NCI-H2196 treated with DMSO at 0.1 percent for 48 hours (cell line): ENCODE results near the gene MED9.

Experiments
- DNase-seq: peaks from one replicate; lab custom pipeline; 2025; ENCODE audit not compliant: unreplicated experiment; lab: John Stamatoyannopoulos, UW

Gene MED9

GRCh38 chr17:17514993-17515933, 38.5 kb downstream of the MED9 start:
- no peak for DNase-seq

DNA sequence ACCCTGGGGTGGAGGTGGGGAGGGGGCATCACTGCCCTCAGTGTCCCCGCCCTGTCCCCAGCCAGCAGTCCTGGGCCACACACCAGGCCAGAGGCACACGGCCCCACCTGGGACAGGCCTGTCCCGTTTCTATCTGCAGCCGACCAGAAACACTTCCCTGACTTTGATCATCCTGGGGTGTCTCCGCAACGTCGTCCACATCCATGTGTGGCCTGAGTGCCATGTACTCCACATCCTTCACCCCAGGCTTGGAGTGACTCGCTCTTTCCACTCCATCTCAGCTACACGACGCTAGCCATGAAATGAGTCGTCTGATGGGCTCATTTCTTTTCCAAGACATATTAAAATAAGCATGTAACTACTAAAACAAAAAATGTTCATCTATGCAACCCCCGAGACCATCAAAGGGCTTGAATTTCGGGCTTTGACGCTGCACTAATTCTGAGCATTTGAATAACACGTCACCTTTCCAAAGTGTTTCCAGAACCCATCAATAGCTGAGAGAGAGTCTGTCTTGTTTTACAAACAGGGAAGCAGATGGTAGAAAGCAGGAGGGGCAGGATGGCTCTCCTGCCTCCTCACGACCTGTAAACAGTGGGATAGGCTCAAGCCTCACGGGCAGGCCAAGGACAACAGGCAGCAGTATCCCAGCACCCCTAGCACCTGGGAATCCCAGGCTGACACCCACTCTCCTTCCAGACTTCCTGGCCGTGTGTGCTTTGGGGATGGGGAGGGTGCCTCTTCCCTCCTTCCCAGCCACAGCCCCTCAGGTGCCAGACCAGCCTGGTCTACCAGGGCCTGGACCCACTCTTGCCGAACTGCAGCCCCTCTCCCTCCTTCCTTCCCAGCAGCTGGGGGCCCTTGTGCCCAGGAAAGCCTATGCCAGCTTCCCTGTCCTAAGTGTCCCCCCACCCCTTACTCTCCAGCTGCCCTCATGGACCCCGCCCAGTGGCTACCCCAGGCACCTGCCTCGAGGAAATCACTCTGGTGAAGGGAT, 39.4 kb downstream of the MED9 start:
- no peak for DNase-seq

DNA sequence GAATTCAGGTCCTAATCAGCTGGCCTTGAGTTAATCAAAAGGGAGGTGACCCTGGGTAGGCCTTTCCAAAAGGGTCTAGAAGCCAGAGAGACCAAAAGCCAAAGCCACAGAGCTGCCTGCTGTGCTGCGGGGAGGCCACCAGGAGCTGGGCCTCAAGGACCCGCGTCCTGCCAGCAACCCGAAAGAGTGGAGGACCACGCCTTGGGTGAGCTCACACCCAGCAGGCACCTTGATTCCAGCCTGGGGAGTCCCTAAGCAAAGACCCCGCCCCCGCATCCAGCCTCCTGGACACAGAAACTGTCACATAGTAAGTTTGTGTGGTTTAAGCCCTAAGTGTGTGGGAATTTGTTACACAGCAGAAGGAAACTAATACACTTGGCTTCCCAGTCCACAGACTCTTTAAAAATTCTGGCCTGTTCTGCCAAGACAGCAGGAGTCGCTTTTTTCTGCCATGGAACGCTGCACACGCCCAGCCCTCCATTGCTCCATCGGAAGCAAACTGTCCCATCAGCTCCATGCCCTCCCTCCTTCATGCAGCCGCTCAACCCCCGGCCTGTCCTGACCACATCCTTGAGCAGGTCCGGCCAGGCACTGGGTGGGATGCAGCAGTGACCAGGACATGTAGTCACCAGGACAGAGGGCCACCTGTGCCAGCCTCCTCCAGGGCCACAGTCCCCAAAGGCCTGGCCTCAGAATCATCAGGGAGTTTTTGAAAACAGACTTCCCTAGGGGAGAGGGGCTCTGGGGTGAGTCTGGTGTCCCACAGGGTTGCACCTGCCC, 40.3 kb downstream of the MED9 start:
- DNase-seq = no peak

DNA sequence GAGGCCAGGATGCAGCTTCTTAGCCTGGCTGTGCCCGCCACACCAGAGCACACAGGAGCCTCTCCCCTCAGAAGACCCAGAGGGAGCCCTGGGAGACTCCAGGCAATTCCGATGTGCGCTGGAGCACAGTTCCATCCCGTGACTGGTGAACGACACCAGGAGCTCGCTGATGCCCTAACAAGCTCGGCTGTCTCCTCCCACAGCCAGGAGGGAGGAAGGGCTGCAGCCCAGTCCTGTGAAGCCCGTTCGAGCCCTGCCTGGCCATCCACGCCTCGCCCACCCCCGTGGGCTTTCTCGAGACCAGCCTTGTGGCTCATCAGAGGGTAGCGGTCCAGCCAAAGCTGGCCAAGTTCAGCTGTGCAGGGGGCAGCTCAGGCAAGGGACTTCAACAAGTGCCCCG, 41.2 kb downstream of the MED9 start:
- no peak for DNase-seq

GRCh38 chr17:17518951-17519350, 42.2 kb downstream of the MED9 start:
- DNase-seq = no peak

- no peak for DNase-seq
Observed at GRCh38 chr17:17519886-17520285, 43.1 kb downstream of the MED9 start.

GRCh38 chr17:17520599-17521232, 43.9 kb downstream of the MED9 start:
- DNase-seq = no peak

- DNase-seq = peak; percentile 21
Observed at GRCh38 chr17:17523001-17523730, 46.4 kb downstream of the MED9 start.

DNA sequence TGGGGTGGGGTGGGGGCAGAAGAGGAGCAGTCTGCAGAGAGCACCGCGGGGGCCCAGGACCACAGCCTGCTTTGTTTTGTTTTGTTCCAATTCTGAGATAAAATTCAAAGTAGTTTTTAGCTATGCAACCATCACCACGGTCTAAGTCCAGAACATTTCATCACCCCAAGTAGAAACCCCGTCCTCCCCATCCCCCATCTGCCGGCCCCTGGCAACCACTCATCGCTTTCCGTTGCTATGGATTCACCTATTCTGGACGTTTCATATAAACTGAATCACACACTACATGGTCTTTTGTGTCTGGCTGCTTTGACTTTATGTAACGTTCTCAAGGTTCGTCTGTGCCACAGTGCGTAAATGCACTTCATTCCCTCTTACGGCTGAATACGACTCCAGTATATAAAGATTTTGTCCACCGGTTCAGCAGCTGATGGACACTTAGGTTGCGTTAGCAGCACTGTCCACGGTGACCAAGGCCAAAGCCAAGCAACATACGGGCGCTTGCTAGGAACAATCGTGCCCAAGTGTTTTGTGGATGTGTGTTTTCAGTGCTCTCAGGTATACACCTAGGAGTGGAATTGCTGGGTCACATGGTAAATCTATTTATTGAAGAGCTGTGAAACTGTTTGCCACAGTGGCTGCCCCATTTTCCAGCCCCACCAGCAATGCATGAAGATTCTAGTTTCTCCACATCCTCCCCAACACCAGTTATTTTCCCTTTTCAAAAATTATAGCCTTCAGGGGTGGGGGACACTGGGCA, 47.1 kb downstream of the MED9 start:
- DNase-seq = no peak

- DNase-seq = no peak
Observed at GRCh38 chr17:17525311-17525710, 48.5 kb downstream of the MED9 start.

- DNase-seq = no peak
Observed at GRCh38 chr17:17525956-17526355, 49.2 kb downstream of the MED9 start.

DNA sequence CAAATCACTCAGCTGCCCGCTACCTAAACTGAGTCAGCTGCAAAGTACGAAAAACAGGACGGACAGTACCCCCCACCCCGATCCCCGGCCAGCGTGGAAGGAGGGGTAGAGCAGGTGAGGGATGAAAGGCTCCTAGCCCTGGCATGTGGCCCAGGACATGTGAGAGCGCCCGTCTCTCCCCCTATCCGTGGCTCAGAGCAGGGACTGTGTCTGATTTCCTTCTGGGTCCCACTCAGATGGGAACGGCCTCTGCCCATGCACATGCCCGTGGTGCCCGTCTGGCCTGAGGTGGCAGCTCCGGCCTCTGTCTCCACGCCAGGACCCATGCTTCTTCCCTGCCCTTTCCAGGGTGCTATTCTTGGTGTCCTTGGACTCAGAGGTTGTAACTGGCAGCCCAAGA, 49.6 kb downstream of the MED9 start:
- peak; percentile 21 for DNase-seq

DNA sequence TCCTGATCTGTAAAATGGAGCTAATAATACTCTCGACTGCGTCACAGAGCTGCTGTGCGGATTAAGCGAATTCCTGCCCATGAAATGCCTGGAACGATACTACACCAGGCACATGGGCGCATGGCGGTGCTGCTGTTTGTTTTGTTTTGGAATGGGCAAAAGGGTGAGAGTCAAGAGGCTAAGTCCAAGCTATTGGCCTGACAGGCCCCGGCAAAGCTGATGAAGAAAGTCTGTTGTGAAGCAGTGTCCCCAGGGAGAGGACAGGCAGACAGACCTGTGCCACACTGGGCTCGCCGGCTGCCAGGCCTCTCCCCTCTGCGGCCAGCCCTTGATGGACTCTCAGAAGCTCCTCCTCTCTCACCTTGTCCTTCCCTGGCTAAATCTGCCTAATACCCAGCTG, 50.7 kb downstream of the MED9 start:
- DNase-seq = no peak

DNA sequence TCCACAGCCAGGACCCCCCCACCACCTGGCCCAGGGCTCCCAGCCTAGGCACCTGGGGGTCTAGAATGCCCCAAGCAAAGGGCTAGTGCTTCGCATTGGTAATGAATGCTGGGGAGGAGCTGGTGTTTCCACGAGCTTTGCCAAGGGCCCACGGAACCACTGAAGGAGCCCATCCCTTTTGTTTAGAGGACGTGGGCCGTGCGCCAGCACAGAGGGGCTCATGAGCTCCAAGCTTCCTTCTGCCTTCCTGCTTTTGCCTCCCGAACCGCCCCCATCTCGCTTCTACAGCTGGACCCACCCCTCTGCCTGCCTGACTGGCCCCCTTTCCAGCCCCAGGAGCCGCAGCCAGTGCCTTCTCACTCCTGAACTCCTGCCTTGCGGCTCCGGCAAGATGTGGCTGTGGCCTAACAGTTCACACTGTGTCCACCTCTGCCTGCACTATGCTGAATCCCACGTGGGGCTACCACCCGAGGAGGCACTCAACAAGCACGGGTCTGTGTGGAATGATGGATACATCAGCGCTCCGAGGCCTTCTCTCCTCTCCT, 51.2 kb downstream of the MED9 start:
- no peak for DNase-seq

DNA sequence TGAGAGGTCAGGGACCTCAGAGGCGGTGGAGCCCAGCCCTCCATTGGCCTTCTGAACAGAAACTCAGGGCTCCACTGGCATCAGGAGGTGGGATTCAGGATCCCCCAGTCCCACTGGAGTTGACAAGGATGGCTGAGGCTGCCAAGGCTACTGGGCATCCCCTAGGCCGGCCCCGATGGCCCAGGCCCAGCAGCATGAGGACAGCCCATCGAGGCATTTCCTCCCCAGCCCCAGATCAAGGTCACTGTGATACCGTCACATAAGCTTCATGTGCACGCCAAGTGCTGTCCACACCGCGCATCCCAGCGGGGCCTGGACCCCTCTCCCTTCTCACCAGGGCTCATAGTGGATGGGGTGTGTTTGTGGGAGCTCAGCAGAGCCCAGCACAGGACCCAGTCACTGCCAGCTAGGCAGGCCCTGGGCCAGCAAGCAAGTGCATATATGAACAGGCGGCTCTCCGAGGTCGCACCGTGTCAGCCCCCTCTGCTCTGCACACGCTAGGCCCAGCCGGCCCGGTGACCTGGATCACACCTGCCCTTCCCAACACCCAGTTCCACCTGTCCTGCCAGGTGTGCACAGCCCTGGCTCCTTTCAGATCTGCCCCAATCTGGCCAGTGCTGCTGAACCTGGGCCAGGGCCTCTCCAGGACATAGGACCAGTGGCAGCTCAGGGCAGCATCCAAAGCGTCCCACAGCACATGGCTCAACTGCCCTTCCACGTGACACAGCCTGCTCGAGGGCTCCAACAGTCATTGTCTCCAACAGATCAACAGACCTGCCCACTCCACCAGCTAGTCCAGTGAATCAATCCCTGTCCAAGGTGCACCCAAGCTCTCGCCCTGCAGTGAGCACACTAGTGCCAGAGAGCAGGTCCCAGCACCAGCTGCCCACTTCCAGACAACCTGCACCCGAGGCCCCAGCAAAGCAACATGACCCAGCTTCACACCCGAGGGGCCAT, 52.2 kb downstream of the MED9 start:
- peak; percentile 78 for DNase-seq

GRCh38 chr17:17531156-17531555, 54.4 kb downstream of the MED9 start:
- no peak for DNase-seq

DNA sequence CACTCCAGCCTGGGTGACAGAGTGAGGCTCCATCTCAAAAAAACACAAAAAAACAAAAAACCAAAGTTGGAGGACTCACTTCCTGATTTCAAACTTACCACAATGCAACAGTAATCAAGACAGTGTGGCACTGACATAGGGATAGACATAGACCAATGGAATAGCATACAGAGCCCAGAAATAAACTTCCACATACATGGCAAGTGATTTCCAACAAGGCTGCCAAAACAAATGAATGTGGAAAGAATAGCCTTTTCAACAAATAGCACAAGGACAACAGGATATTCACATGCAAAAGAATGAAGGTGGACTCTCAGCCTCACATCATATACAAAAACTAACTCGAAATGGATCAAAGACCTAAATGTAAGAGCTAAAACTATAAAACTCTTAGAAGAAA, 56.2 kb downstream of the MED9 start:
- DNase-seq = no peak
